AG09309 (cell line): ENCODE results near the gene LIPJ.

ENCODE experiments used
- DNase-seq: peaks from one replicate; pipeline ENCODE4 v3.0.0-alpha.2; 2010; ENCODE audit warnings: low read depth
- H3K4me3 ChIP-seq: 2 replicates; pipeline ENCODE4 v1.5.1; 2011; ENCODE audit warnings: mild to moderate bottlenecking, low read depth, low read length, moderate library complexity; ENCODE audit not compliant: control insufficient read depth
- CTCF ChIP-seq: IDR thresholded peaks from 2 replicates; pipeline ENCODE4 v1.5.1; 2011; ENCODE audit warnings: mild to moderate bottlenecking, low read depth, low read length, inconsistent platforms; ENCODE audit not compliant: insufficient read depth, control insufficient read depth; ENCODE audit errors: missing control alignments

Gene LIPJ

GRCh38 chr10:88544140-88544870 is 42.3 kb upstream of the LIPJ start:
- no peak overlapping the region for H3K4me3 ChIP-seq
- no peak for TF ChIP-seq CTCF
- no peak for DNase-seq

- TF ChIP-seq CTCF = no peak
- H3K4me3 ChIP-seq = no peak overlapping the region
Observed at GRCh38 chr10:88545359-88545758, 41.2 kb upstream of the LIPJ start.

GRCh38 chr10:88546497-88546896 is 40.1 kb upstream of the LIPJ start:
- no peak for DNase-seq
- no peak for TF ChIP-seq CTCF
- H3K4me3 ChIP-seq = no peak overlapping the region

More at GRCh38 chr10:88545359-88545758, 41.2 kb upstream of the LIPJ start:
- DNase-seq = no peak

- TF ChIP-seq CTCF = no peak
- no peak for DNase-seq
- no peak overlapping the region for H3K4me3 ChIP-seq
Observed at GRCh38 chr10:88551246-88551645, 35.3 kb upstream of the LIPJ start.

GRCh38 chr10:88553116-88553752 is 33.3 kb upstream of the LIPJ start:
- no peak overlapping the region for H3K4me3 ChIP-seq
- TF ChIP-seq CTCF = peak; percentile 79
- DNase-seq = peak; percentile 82

- no peak overlapping the region for H3K4me3 ChIP-seq
- no peak for TF ChIP-seq CTCF
- DNase-seq = no peak
Observed at GRCh38 chr10:88555190-88555908, 31.2 kb upstream of the LIPJ start.
